H9 (cell line): Measurements from ENCODE around the gene SMAD3. TPM values are rescaled to one million over a fixed set of nuclear protein-coding genes. Genes with fewer than 3 reads are reported as not detected.

Experiments
- DNase-seq: peaks from one replicate; pipeline ENCODE4 v3.0.0-alpha.2; 2017
- H2AFZ ChIP-seq: one replicate; pipeline ENCODE4 v1.6.1; 2013; ENCODE audit warnings: mild to moderate bottlenecking, low read length, control low read depth, moderate library complexity
- H2AK5ac ChIP-seq: 2 replicates; pipeline ENCODE4 v1.6.1; 2013; ENCODE audit warnings: low read length, control low read depth, mixed read lengths; ENCODE audit not compliant: insufficient read length
- H2BK120ac ChIP-seq: one replicate; pipeline ENCODE4 v1.6.1; 2013; ENCODE audit warnings: low read depth, mild to moderate bottlenecking, low read length, control low read depth, inconsistent platforms; ENCODE audit not compliant: poor library complexity, severe bottlenecking
- H2BK12ac ChIP-seq: 2 replicates; pipeline ENCODE4 v1.6.1; 2013; ENCODE audit warnings: low read length, control low read depth, mixed read lengths, low read depth; ENCODE audit not compliant: insufficient read length
- H2BK15ac ChIP-seq: 2 replicates; pipeline ENCODE4 v1.6.1; 2013; ENCODE audit warnings: low read depth, low read length, control low read depth
- H2BK20ac ChIP-seq: one replicate; pipeline ENCODE4 v1.6.1; 2013; ENCODE audit warnings: low read depth, mild to moderate bottlenecking, low read length, control low read depth, inconsistent platforms; ENCODE audit not compliant: poor library complexity, severe bottlenecking
- H2BK5ac ChIP-seq: 2 replicates; pipeline ENCODE4 v1.6.1; 2013; ENCODE audit warnings: low read length, control low read depth, mixed read lengths; ENCODE audit not compliant: insufficient read length
- H3K14ac ChIP-seq: 2 replicates; pipeline ENCODE4 v1.6.1; 2013; ENCODE audit warnings: low read length, control low read depth; ENCODE audit not compliant: insufficient read depth
- H3K18ac ChIP-seq: 2 replicates; pipeline ENCODE4 v1.6.1; 2013; ENCODE audit warnings: low read depth, mild to moderate bottlenecking, mixed read lengths, low read length, control low read depth; ENCODE audit not compliant: insufficient read length
- H3K23ac ChIP-seq: 2 replicates; pipeline ENCODE4 v1.6.1; 2013; ENCODE audit warnings: low read length, control low read depth, mixed read lengths, low read depth; ENCODE audit not compliant: insufficient read length
- H3K23me2 ChIP-seq: 2 replicates; pipeline ENCODE4 v1.6.1; 2013; ENCODE audit warnings: low read depth, mild to moderate bottlenecking, mixed read lengths, low read length, control low read depth; ENCODE audit not compliant: insufficient read length, poor library complexity, severe bottlenecking
- H3K27ac ChIP-seq: 2 replicates; pipeline ENCODE4 v1.5.1; 2013; ENCODE audit warnings: low read length, control low read depth, mixed read lengths, low read depth; ENCODE audit not compliant: insufficient read length
- H3K27me3 ChIP-seq: 2 replicates; pipeline ENCODE4 v1.6.1; 2013; ENCODE audit warnings: low read length, control low read depth, inconsistent platforms; ENCODE audit not compliant: insufficient read depth
- H3K4ac ChIP-seq: 2 replicates; pipeline ENCODE4 v1.6.1; 2013; ENCODE audit warnings: low read depth, mild to moderate bottlenecking, control low read depth, inconsistent platforms, low read length, moderate library complexity
- H3K4me1 ChIP-seq: 2 replicates; pipeline ENCODE4 v1.6.1; 2013; ENCODE audit warnings: low read length, control low read depth, inconsistent platforms; ENCODE audit not compliant: insufficient read depth
- H3K4me2 ChIP-seq: 2 replicates; pipeline ENCODE4 v1.6.1; 2013; ENCODE audit warnings: low read length, control low read depth, mixed read lengths; ENCODE audit not compliant: insufficient read length, insufficient read depth
- H3K56ac ChIP-seq: 2 replicates; pipeline ENCODE4 v1.6.1; 2013; ENCODE audit warnings: low read depth, mild to moderate bottlenecking, mixed read lengths, low read length, control low read depth; ENCODE audit not compliant: insufficient read length
- H3K79me1 ChIP-seq: 2 replicates; pipeline ENCODE4 v1.6.1; 2013; ENCODE audit warnings: low read depth, mild to moderate bottlenecking, moderate library complexity, low read length, control low read depth, inconsistent platforms; ENCODE audit not compliant: insufficient read depth, poor library complexity, severe bottlenecking
- H3K79me2 ChIP-seq: 2 replicates; pipeline ENCODE4 v1.6.1; 2013; ENCODE audit warnings: low read length, control low read depth, inconsistent platforms; ENCODE audit not compliant: insufficient read depth
- H3K9ac ChIP-seq: 2 replicates; pipeline ENCODE4 v1.6.1; 2013; ENCODE audit warnings: low read length, control low read depth, mixed read lengths; ENCODE audit not compliant: insufficient read length; ENCODE audit errors: extremely low read depth
- H3K9me3 ChIP-seq: one replicate; pipeline ENCODE4 v1.6.1; 2013; ENCODE audit warnings: low read depth, low read length, inconsistent platforms; ENCODE audit not compliant: control insufficient read depth
- H3T11ph ChIP-seq: one replicate; pipeline ENCODE4 v1.6.1; 2013; ENCODE audit warnings: mild to moderate bottlenecking, low read length, control low read depth, inconsistent platforms
- H4K20me1 ChIP-seq: one replicate; pipeline ENCODE4 v1.6.1; 2013; ENCODE audit not compliant: control insufficient read depth, insufficient read length, insufficient read depth
- H4K5ac ChIP-seq: 2 replicates; pipeline ENCODE4 v1.6.1; 2013; ENCODE audit warnings: low read depth, mild to moderate bottlenecking, mixed read lengths, low read length, control low read depth; ENCODE audit not compliant: insufficient read length
- H4K8ac ChIP-seq: replicated peaks from 2 replicates; pipeline ENCODE4 v1.6.1; 2013; ENCODE audit warnings: low read length, control low read depth, mixed read lengths, low read depth; ENCODE audit not compliant: insufficient read length
- H4K91ac ChIP-seq: 2 replicates; pipeline ENCODE4 v1.6.1; 2013; ENCODE audit warnings: low read depth, mild to moderate bottlenecking, moderate library complexity, mixed read lengths, low read length, control low read depth; ENCODE audit not compliant: insufficient read length
- H3K27ac Mint-ChIP-seq, 3 experiments: 2 replicates in 2 of 3; 3 replicates in 1 of 3; pipeline ENCODE4 v1.8.0; 2020 to 2021; ENCODE audit warnings: mixed read lengths in 3 of 3, mild to moderate bottlenecking in 1 of 3, moderate library complexity in 1 of 3
- H3K27me3 Mint-ChIP-seq: 2 replicates; pipeline ENCODE4 v1.8.0; 2021; ENCODE audit warnings: low read depth, mild to moderate bottlenecking, moderate library complexity, mixed read lengths
- H3K36me3 Mint-ChIP-seq, 3 experiments: 2 replicates in 2 of 3; 3 replicates in 1 of 3; pipeline ENCODE4 v1.8.0; 2020 to 2021; ENCODE audit warnings: low read depth in 3 of 3, mixed read lengths in 3 of 3; ENCODE audit not compliant: insufficient read depth in 1 of 3
- H3K4me1 Mint-ChIP-seq, 2 experiments: 2 replicates each; pipeline ENCODE4 v1.8.0; 2020; ENCODE audit warnings: mixed read lengths in 2 of 2
- H3K4me3 Mint-ChIP-seq, 2 experiments: 2 replicates in 1 of 2; 3 replicates in 1 of 2; pipeline ENCODE4 v1.8.0; 2020 to 2021; ENCODE audit warnings: mild to moderate bottlenecking in 2 of 2, mixed read lengths in 2 of 2, moderate library complexity in 1 of 2
- H3K9me3 Mint-ChIP-seq, 2 experiments: 2 replicates in 1 of 2; 3 replicates in 1 of 2; pipeline ENCODE4 v1.8.0; 2020; ENCODE audit warnings: mild to moderate bottlenecking in 2 of 2, mixed read lengths in 2 of 2, moderate library complexity in 1 of 2
- CTCF ChIP-seq: fragments of 200-600 bp; sonication (generic); conservative IDR thresholded peaks from 3 replicates; pipeline ENCODE4 v1.8.0; 2021; ENCODE audit warnings: antibody characterized with exemption, mild to moderate bottlenecking
- WGBS: extraction: QIAGEN DNeasy Blood & Tissue Kit; methylation state at CpG from one replicate; pipeline ENCODE4 v1.1.7; 2013; ENCODE audit warnings: missing lambda C conversion rate, low lambda C conversion rate, mixed read lengths; ENCODE audit not compliant: insufficient read length; ENCODE audit errors: extremely low coverage; 5-methylcytosine and 5-hydroxymethylcytosine counted together
- total RNA-seq: library from RNA; stranded (reverse); gene quantifications from 2 replicates; pipeline ENCODE4 v1.2.1, GENCODE V29; 2021

SMAD3 gene
- total RNA-seq, 1 experiment from 2014 or later = 26.7 TPM

GRCh38 chr15:67184208-67184925, 119.0 kb downstream of the SMAD3 start:
- WGBS = no CpG with 5 or more reads among the region's 18 CpGs
- Histone ChIP-seq H3K9me3 (no peaks in the 10 kb centered on the region), H4K20me1 (no peaks in the 10 kb centered on the region), H3K27ac (no peak overlapping the region), H2BK120ac (no peak overlapping the region), H3K4me2 (no peak overlapping the region), H2BK5ac (no peak overlapping the region), H3T11ph (no peak overlapping the region), H3K23ac (no peak overlapping the region), H3K9ac (no peak overlapping the region), H3K23me2 (no peaks in the 10 kb centered on the region), H3K18ac (no peak overlapping the region), H3K56ac (no peak overlapping the region), H2BK20ac (no peak overlapping the region), H2BK15ac (no peak overlapping the region), H2AFZ (no peak overlapping the region), H3K27me3 (no peaks in the 10 kb centered on the region), H3K14ac (no peak overlapping the region), H2AK5ac (no peak overlapping the region), H3K4ac (no peak overlapping the region), H3K79me2 (no peaks in the 10 kb centered on the region), H4K91ac (no peak overlapping the region), H4K5ac (no peak overlapping the region), H4K8ac (no peak overlapping the region), H2BK12ac (no peak overlapping the region), H3K79me1 (no peaks in the 10 kb centered on the region), H3K4me1 (no peaks in the 10 kb centered on the region)
- H3K9me3 Mint-ChIP-seq = no peaks in the 10 kb centered on the region
- no peak overlapping the region for H3K27ac Mint-ChIP-seq
- peaks cover 6 to 8% of the 10 kb centered on the region in 2 experiments; a peak in 2 of 4 replicates for H3K4me1 Mint-ChIP-seq
- no peak overlapping the region for H3K4me3 Mint-ChIP-seq
- H3K36me3 Mint-ChIP-seq = peaks cover 6 to 62% (median 11%) of the 10 kb centered on the region in 3 experiments
- DNase-seq = no peak
- no peak for TF ChIP-seq CTCF
- H3K27me3 Mint-ChIP-seq = no peaks in the 10 kb centered on the region
